ENCODE data around the gene TMPRSS11F.

DNA sequence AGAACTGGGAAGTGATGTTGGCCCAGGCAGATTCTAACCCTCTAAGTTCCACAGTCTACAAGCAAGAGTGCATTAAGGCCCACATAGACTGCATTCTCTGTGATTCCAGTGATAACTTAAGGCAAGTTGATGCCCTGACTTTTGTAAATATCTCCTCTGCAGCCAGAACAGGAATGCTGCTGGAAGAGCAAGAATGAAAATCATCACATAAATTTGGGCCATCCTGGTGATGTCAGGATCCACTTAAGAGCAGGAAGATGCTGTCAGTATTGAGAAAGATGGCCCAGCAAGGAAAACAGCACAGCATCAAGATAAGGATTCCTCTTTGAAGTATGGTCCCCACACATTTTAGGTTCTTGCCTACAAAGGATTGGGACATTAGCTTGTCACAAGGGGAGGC lies 52.4 kb downstream of the TMPRSS11F start:
- TF ChIP-seq CTCF (IDR thresholded peaks at IDR 0.05; ENCODE audit: low read depth, low read length) (no peak), EZH2phosphoT487 (IDR thresholded peaks at IDR 0.05; ENCODE audit: low read depth) (no peak)

Measured in OCI-LY3 (cell line).